ENCODE results near the gene OR5H1.
"Not testable (repeated sequence)": the region's sequence is repeated elsewhere in the genome, so short reads cannot be mapped to it uniquely, and the experiment has no call there.

The OR5H1 gene

DNA sequence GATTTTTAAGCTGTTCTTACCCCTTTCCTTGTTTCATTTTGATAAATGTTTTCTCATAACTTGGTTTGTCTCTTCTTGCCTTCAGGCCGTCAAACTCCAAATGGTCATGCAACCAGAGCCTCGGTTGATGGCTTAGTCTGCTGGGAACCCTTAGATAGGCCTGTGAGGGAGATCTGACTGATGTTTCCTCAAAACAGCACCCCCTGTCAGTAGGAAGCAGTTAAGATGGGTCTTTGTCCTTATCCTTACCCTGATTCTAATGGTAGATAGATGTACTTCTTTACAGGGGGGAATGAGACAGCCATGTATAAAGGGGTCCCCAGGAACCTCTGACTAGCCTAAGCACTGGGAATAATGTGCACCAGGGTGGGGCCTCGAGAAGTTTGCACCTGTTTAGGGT, 16.3 kb upstream of the OR5H1 start:
- no peak overlapping the region for H3K4me3 ChIP-seq (replicated peaks; ENCODE audit: low read depth, low read length)
- TF ChIP-seq, protein P1, sequence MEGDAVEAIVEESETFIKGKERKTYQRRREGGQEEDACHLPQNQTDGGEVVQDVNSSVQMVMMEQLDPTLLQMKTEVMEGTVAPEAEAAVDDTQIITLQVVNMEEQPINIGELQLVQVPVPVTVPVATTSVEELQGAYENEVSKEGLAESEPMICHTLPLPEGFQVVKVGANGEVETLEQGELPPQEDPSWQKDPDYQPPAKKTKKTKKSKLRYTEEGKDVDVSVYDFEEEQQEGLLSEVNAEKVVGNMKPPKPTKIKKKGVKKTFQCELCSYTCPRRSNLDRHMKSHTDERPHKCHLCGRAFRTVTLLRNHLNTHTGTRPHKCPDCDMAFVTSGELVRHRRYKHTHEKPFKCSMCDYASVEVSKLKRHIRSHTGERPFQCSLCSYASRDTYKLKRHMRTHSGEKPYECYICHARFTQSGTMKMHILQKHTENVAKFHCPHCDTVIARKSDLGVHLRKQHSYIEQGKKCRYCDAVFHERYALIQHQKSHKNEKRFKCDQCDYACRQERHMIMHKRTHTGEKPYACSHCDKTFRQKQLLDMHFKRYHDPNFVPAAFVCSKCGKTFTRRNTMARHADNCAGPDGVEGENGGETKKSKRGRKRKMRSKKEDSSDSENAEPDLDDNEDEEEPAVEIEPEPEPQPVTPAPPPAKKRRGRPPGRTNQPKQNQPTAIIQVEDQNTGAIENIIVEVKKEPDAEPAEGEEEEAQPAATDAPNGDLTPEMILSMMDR (IDR thresholded peaks at IDR 0.05; ENCODE audit: low read length, missing control alignments) = no peak
- no peak for DNase-seq (ENCODE audit: low read depth)

DNA sequence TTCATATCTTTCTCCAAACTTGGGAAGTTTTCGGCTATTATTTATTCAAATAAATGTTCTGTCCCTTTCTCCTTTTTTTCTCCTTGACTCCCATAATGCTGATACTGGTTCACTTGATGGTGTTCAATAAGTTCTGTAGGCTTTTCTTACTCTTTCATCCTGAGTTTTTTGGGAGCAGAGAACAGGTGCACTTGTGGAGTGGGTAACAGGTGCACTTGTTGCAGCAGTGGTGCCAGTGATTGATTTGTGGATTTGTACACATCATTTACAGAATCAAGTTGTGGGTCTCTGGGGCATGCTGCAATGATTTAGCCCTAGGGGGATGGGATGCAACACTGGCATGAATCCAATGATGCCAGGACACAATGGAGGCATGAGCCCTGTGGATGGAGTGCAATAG, 14.8 kb upstream of the OR5H1 start:
- H3K4me3 ChIP-seq (replicated peaks; ENCODE audit: low read depth, low read length) = no peak overlapping the region
- TF ChIP-seq, protein P1 (IDR thresholded peaks at IDR 0.05; ENCODE audit: low read length, missing control alignments) = no peak
- DNase-seq (ENCODE audit: low read depth) = no peak

DNA sequence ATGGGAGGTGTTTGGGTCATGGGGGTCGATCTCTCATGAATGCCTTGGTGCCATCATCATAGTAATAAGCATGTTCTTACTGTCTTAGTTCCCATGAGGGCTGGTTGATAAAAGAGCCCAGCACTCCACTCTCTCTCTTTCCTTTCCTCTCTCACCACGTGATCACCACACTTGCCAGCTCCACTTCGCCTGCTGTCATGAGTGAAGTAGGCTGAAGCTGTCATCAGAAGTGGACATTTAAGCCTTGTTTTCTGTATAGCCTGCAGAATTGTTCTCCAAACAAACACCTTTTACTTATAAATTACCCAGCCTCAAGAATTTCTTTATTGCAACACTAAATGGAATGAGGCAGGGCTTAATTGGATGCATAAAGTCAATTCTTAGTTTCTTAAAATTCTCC, 6.1 kb downstream of the OR5H1 start:
- DNase-seq (ENCODE audit: low read depth) = no peak
- TF ChIP-seq, protein P1 (IDR thresholded peaks at IDR 0.05; ENCODE audit: low read length, missing control alignments) = no peak
- no peak overlapping the region for H3K4me3 ChIP-seq (replicated peaks; ENCODE audit: low read depth, low read length)

DNA sequence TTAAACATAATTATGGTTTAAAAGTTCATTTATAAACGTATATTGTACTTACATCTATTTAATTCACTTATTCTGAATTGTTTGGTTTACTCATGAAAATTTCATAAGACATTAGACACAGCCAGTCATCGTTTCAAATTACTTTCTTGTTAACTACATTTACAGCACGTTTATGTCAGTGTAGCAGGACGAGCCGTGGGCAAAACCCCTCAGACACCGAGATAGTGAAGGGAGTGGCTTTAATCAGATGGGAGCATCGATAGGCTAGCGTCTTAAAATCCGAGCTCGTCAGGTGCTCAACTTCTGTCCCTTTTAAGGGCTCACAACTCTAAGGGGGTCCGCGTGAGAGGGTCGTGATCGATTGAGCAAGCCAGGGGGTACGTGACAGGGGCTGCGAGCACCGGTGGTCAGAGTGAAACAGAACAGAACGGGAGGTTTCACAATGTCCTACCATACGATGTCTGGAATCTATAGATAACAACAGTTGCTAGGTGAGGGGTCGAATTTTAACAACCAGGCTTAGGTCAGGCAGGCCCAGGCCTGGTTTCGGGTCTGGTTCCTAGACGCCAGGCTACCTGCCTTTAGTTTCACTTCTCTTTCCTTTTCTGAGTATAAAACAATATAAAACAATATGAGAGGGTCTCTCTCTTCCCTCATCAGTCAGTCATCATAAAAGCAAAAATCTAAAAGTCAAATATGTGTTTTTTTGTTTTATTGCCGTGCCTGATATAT, 7.5 kb downstream of the OR5H1 start:
- H3K4me3 ChIP-seq (replicated peaks; ENCODE audit: low read depth, low read length) = not testable (repeated sequence)

DNA sequence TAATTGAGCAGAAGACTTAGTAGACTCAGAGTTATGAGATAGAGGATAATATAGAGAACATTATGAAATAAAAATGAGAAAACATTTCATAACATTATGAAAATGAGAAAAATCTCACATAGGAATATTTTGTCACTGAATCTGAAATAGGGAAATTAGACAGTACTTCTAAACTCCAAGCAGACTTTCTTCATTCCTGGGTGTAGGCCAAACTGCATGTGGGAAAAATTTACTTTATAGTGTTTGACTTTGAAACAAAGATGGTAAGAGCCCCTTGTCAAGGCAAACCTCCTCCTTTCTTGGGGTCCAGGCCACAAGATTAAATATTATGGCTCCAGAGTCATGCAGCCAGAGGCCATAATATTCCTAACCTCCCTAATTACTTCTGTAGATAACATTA, 10.0 kb downstream of the OR5H1 start:
- H3K4me3 ChIP-seq (replicated peaks; ENCODE audit: low read depth, low read length) = no peak overlapping the region
- DNase-seq (ENCODE audit: low read depth) = no peak
- TF ChIP-seq, protein P1 (IDR thresholded peaks at IDR 0.05; ENCODE audit: low read length, missing control alignments) = no peak

More for the DNA sequence above, 7.5 kb downstream of the OR5H1 start:
- DNase-seq (ENCODE audit: low read depth) = not testable (repeated sequence)

DNA sequence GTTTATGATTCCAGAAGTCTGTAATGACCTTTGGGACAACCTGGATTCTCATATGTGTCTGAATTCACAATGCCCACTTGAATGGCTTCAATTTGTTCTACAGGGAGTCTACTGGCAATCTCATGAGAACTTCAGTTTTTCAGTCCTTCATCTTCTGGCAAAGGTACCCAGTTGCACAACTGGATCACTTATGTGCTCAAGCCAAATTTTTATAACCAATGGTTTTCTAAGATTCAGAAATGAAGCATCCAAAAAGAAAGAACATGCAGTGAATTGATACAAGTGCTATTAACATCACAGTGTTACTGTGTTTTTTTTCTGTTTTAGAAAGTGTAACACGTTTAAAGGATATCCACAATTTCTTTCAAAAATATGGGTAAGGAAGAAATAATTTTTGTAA, 16.7 kb downstream of the OR5H1 start, which contains the start of gene OR5H14:
OR5H14 (plus strand) TSS at position 301 of the 400 bp plus-strand sequence. CDS start 1,907 bp downstream, outside the sequence.
- DNase-seq (ENCODE audit: low read depth) = no peak
- TF ChIP-seq, protein P1 (IDR thresholded peaks at IDR 0.05; ENCODE audit: low read length, missing control alignments) = no peak
- H3K4me3 ChIP-seq (replicated peaks; ENCODE audit: low read depth, low read length) = no peak within 1 kb of the TSS

DNA sequence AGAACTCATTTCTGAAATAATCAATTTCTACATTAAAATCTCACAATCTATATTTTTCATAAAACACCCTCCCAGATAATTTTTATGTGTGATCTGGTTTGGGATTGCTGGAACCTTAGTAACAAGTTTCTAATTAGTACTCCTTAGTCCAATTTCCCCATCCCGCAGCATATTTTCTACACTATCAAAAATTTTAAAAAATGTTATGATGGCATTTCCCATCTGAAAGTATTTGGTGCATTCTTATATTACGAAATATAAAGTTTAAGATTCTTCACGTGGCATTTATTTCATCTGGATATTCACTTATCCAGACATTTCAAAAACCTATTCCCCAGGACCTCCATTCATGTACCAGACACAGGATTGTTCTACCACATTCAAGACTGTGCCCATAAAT, 18.2 kb downstream of the OR5H1 start:
- no peak for DNase-seq (ENCODE audit: low read depth)
- TF ChIP-seq, protein P1 (IDR thresholded peaks at IDR 0.05; ENCODE audit: low read length, missing control alignments) = no peak
- H3K4me3 ChIP-seq (replicated peaks; ENCODE audit: low read depth, low read length) = no peak overlapping the region

DNA sequence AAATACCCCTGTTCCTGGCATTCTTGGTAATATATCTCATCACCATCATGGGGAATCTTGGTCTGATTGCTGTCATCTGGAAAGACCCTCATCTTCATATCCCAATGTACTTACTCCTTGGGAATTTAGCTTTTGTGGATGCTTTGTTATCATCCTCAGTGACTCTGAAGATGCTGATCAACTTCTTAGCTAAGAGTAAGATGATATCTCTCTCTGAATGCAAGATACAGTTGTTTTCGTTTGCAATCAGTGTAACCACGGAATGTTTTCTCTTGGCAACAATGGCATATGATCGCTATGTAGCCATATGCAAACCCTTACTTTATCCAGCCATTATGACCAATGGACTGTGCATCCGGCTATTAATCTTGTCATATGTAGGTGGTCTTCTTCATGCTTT, 18.9 kb downstream of the OR5H1 start:
- not testable (repeated sequence) for H3K4me3 ChIP-seq (replicated peaks; ENCODE audit: low read depth, low read length); DNase-seq (ENCODE audit: low read depth)
